HepG2 (cell line): ENCODE measurements around the gene HPCAL1. TPM values are rescaled to one million over a fixed set of nuclear protein-coding genes. Genes with fewer than 3 reads are reported as not detected.

ENCODE experiments used
- BRCA1 ChIP-seq: sonication (generic); formaldehyde crosslinking; IDR thresholded peaks from 2 replicates; pipeline ENCODE4 v1.4.0; 2020; ENCODE audit warnings: missing genetic modification reagents
- BRF2 ChIP-seq: sonication (generic); formaldehyde crosslinking; IDR thresholded peaks from 2 replicates; pipeline ENCODE4 v1.8.1; 2022; ENCODE audit warnings: mild to moderate bottlenecking, missing genetic modification reagents
- CC2D1A ChIP-seq: sonication (generic); formaldehyde crosslinking; IDR thresholded peaks from 2 replicates; pipeline ENCODE4 v1.8.1; 2023; ENCODE audit warnings: mild to moderate bottlenecking, missing genetic modification reagents
- DNMT3B ChIP-seq: conservative IDR thresholded peaks from 2 replicates; pipeline ENCODE4 v1.6.1; 2016; ENCODE audit warnings: missing biosample characterization, control low read depth
- HNRNPLL ChIP-seq: fragments of 200-400 bp; formaldehyde crosslinking; IDR thresholded peaks from 2 replicates; pipeline ENCODE4 v1.6.1; 2017; ENCODE audit warnings: mild to moderate bottlenecking, low read depth, low read length; ENCODE audit not compliant: poor library complexity, severe bottlenecking
- HOXA5 ChIP-seq: sonication (generic); formaldehyde crosslinking; IDR thresholded peaks from 2 replicates; pipeline ENCODE4 v1.4.0; 2020; ENCODE audit warnings: missing genetic modification reagents
- KLF13 ChIP-seq: sonication (generic); formaldehyde crosslinking; IDR thresholded peaks from 2 replicates; pipeline ENCODE4 v1.4.0; 2020; ENCODE audit warnings: mild to moderate bottlenecking, missing genetic modification reagents
- MLLT10 ChIP-seq: sonication (generic); formaldehyde crosslinking; IDR thresholded peaks from 2 replicates; pipeline ENCODE4 v1.4.0; 2020; ENCODE audit warnings: missing genetic modification reagents
- PAWR ChIP-seq: sonication (generic); formaldehyde crosslinking; IDR thresholded peaks from 2 replicates; pipeline ENCODE4 v1.4.0; 2020; ENCODE audit warnings: missing genetic modification reagents, mild to moderate bottlenecking, borderline replicate concordance
- PBX3 ChIP-seq: sonication (generic); formaldehyde crosslinking; IDR thresholded peaks from 2 replicates; pipeline ENCODE4 v1.8.1; 2023; ENCODE audit warnings: missing genetic modification reagents, inconsistent platforms, borderline replicate concordance
- POGZ ChIP-seq: sonication (generic); formaldehyde crosslinking; IDR thresholded peaks from 2 replicates; pipeline ENCODE4 v1.4.0; 2020; ENCODE audit warnings: mild to moderate bottlenecking, missing genetic modification reagents
- TEAD2 ChIP-seq: sonication (generic); formaldehyde crosslinking; IDR thresholded peaks from 2 replicates; pipeline ENCODE4 v1.9.0; 2021; ENCODE audit warnings: missing genetic modification reagents
- ZNF124 ChIP-seq: sonication (generic); formaldehyde crosslinking; IDR thresholded peaks from 2 replicates; pipeline ENCODE4 v1.4.0; 2020; ENCODE audit warnings: missing genetic modification reagents
- ZNF530 ChIP-seq: sonication (generic); formaldehyde crosslinking; IDR thresholded peaks from 2 replicates; pipeline ENCODE4 v1.5.0; 2020; ENCODE audit warnings: low read depth, mild to moderate bottlenecking, missing genetic modification reagents
- ZNF782 ChIP-seq: sonication (generic); formaldehyde crosslinking; IDR thresholded peaks from 2 replicates; pipeline ENCODE4 v1.4.0; 2020; ENCODE audit warnings: missing genetic modification reagents, mild to moderate bottlenecking, borderline replicate concordance
- ZSCAN29 ChIP-seq: sonication (generic); formaldehyde crosslinking; conservative IDR thresholded peaks from 2 replicates; pipeline ENCODE4 v1.4.0; 2020; ENCODE audit warnings: mild to moderate bottlenecking, missing genetic modification reagents
- polyA plus RNA-seq, 8 experiments: library from polyadenylated mRNA; depleted of rRNA in 3 of 8; stranded (reverse) in 7 of 8; unstranded in 1 of 8; fragments of >200 nt; fragmentation: Illumina TruSeq in 4 of 8; extraction: Trizol in 4 of 8; gene quantifications; 2 replicates each; pipeline versions ENCODE4 v1.2.1 to v1.2.3, GENCODE V29; 2011 to 2016; ENCODE audit warnings: low read depth in 4 of 8, missing spikeins in 1 of 8, mixed read lengths in 1 of 8; ENCODE audit not compliant: insufficient read depth in 1 of 8
- total RNA-seq, 5 experiments: library from RNA; depleted of rRNA; stranded (reverse); fragments of >200 nt; fragmentation: Illumina TruSeq; extraction: Trizol; gene quantifications; 2 replicates each; pipeline ENCODE4 v1.2.3, GENCODE V29; 2016; ENCODE audit warnings: low read depth in 1 of 5
- TF ChIP-seq, protein P1 (sequence below): sonication (generic); formaldehyde crosslinking; IDR thresholded peaks from 2 replicates; pipeline ENCODE4; 2020; ENCODE audit warnings: missing genetic modification reagents, mild to moderate bottlenecking, borderline replicate concordance
- TF ChIP-seq, protein P2 (sequence below): sonication (generic); formaldehyde crosslinking; IDR thresholded peaks from 2 replicates; pipeline ENCODE4 v1.9.0; 2022; ENCODE audit warnings: low read depth, missing genetic modification reagents
- TF ChIP-seq, protein P3 (sequence below): IDR thresholded peaks from 2 replicates; pipeline ENCODE4 v1.6.1; 2016; ENCODE audit warnings: missing genetic modification reagents, missing compliant biosample characterization

The HPCAL1 gene
- total and polyA plus RNA-seq, 2 of the 13 experiments (the other 11 are each of a cell fraction or from before 2014, with no cell fraction given): 29.5 to 29.9 TPM

GRCh38 chr2:10408649-10409579 lies 106.2 kb downstream of the HPCAL1 start (continued):
- peak; percentile 46; the same call in 1 of the 2 replicates for TF ChIP-seq BRF2 (CRISPR knock-in tag)
- TF ChIP-seq KLF13: 0 out of 2 replicates have a peak, but pooled peaks have one; percentile 43
- TF ChIP-seq, protein P1, sequence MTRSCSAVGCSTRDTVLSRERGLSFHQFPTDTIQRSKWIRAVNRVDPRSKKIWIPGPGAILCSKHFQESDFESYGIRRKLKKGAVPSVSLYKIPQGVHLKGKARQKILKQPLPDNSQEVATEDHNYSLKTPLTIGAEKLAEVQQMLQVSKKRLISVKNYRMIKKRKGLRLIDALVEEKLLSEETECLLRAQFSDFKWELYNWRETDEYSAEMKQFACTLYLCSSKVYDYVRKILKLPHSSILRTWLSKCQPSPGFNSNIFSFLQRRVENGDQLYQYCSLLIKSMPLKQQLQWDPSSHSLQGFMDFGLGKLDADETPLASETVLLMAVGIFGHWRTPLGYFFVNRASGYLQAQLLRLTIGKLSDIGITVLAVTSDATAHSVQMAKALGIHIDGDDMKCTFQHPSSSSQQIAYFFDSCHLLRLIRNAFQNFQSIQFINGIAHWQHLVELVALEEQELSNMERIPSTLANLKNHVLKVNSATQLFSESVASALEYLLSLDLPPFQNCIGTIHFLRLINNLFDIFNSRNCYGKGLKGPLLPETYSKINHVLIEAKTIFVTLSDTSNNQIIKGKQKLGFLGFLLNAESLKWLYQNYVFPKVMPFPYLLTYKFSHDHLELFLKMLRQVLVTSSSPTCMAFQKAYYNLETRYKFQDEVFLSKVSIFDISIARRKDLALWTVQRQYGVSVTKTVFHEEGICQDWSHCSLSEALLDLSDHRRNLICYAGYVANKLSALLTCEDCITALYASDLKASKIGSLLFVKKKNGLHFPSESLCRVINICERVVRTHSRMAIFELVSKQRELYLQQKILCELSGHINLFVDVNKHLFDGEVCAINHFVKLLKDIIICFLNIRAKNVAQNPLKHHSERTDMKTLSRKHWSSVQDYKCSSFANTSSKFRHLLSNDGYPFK (CRISPR knock-in tag): 0 out of 2 replicates have a peak, but pooled peaks have one; percentile 37
- no peak for TF ChIP-seq MLLT10
- 0 out of 2 replicates have a peak, but pooled peaks have one; percentile 21 for TF ChIP-seq PAWR (CRISPR knock-in tag)
- TF ChIP-seq CC2D1A: no peak
- no peak; the same call in none of the 2 replicates for TF ChIP-seq ZNF124 (CRISPR knock-in tag)
- TF ChIP-seq DNMT3B (CRISPR knock-in tag): 0 out of 2 replicates have a peak, but pooled peaks have one; percentile 39
- TF ChIP-seq POGZ: no peak; the same call in 1 of the 2 replicates
- no peak for TF ChIP-seq TEAD2 (CRISPR knock-in tag)
- TF ChIP-seq HNRNPLL: no peak
- TF ChIP-seq ZNF782 (CRISPR knock-in tag): no peak
- TF ChIP-seq HOXA5 (CRISPR knock-in tag): 0 out of 2 replicates have a peak, but pooled peaks have one; percentile 42
- TF ChIP-seq, protein P2, sequence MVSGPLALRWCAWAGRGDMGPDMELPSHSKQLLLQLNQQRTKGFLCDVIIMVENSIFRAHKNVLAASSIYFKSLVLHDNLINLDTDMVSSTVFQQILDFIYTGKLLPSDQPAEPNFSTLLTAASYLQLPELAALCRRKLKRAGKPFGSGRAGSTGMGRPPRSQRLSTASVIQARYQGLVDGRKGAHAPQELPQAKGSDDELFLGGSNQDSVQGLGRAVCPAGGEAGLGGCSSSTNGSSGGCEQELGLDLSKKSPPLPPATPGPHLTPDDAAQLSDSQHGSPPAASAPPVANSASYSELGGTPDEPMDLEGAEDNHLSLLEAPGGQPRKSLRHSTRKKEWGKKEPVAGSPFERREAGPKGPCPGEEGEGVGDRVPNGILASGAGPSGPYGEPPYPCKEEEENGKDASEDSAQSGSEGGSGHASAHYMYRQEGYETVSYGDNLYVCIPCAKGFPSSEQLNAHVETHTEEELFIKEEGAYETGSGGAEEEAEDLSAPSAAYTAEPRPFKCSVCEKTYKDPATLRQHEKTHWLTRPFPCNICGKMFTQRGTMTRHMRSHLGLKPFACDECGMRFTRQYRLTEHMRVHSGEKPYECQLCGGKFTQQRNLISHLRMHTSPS (CRISPR knock-in tag): no peak
- TF ChIP-seq ZNF530 (CRISPR knock-in tag): no peak
- TF ChIP-seq, protein P3, sequence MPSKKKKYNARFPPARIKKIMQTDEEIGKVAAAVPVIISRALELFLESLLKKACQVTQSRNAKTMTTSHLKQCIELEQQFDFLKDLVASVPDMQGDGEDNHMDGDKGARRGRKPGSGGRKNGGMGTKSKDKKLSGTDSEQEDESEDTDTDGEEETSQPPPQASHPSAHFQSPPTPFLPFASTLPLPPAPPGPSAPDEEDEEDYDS: peak; percentile 67; the same call in 1 of the 2 replicates
- no peak for TF ChIP-seq PBX3
- peak; percentile 45; the same call in 1 of the 2 replicates for TF ChIP-seq ZSCAN29
- TF ChIP-seq BRCA1 (CRISPR knock-in tag): no peak
